ENCODE measurements around the gene CPA4.

DNA sequence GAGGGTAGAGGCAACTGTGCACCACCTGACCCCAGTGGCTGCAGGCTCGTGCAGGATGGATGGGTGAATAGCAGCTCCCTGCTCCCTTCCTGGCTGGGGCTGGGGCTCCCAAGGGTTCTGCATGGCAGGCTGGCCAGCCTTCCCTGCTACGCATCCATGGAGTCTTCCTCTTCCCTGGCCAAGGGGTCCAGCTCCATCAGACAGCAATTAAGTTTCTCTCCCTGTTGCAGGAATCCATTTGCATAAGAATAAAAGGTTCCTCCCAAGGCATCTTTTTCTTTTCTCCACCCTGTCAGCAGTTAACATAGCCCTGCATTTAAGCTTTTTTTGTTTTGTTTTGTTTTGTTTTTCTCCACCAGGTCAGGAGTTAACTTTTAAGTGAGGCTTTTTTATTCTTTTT is 36.3 kb upstream of the CPA4 start:
- TF ChIP-seq, protein P1, sequence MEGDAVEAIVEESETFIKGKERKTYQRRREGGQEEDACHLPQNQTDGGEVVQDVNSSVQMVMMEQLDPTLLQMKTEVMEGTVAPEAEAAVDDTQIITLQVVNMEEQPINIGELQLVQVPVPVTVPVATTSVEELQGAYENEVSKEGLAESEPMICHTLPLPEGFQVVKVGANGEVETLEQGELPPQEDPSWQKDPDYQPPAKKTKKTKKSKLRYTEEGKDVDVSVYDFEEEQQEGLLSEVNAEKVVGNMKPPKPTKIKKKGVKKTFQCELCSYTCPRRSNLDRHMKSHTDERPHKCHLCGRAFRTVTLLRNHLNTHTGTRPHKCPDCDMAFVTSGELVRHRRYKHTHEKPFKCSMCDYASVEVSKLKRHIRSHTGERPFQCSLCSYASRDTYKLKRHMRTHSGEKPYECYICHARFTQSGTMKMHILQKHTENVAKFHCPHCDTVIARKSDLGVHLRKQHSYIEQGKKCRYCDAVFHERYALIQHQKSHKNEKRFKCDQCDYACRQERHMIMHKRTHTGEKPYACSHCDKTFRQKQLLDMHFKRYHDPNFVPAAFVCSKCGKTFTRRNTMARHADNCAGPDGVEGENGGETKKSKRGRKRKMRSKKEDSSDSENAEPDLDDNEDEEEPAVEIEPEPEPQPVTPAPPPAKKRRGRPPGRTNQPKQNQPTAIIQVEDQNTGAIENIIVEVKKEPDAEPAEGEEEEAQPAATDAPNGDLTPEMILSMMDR (IDR thresholded peaks at IDR 0.05): no peak
- no peak for TF ChIP-seq POLR2A (IDR thresholded peaks at IDR 0.05)
